Measurements from ENCODE around the gene PHACTR1.

DNA sequence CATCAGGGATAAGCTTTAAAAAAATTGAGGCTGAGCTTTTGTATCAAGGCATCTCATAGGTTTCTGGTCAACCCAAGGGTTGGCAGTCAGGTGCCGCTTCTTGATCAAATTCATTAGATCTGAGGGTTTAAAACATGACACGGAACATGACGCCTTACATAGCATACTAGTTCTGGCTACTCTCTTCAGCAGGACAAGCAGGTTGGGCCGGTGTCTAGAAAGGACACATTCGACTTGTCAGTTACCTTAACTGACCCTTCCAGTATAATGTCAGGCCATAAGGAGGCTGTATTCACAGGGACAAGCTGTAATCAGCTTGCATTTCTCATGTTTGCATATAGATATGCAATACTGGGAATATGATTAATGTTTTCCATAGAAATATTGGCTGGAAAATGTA lies 65.6 kb downstream of the PHACTR1 start:
- TF ChIP-seq, protein P1, sequence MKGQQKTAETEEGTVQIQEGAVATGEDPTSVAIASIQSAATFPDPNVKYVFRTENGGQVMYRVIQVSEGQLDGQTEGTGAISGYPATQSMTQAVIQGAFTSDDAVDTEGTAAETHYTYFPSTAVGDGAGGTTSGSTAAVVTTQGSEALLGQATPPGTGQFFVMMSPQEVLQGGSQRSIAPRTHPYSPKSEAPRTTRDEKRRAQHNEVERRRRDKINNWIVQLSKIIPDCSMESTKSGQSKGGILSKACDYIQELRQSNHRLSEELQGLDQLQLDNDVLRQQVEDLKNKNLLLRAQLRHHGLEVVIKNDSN (IDR thresholded peaks at IDR 0.05), result no peak
- no peak for TF ChIP-seq EP300 (IDR thresholded peaks at IDR 0.05; ENCODE audit: borderline replicate concordance)
- TF ChIP-seq, protein P2, sequence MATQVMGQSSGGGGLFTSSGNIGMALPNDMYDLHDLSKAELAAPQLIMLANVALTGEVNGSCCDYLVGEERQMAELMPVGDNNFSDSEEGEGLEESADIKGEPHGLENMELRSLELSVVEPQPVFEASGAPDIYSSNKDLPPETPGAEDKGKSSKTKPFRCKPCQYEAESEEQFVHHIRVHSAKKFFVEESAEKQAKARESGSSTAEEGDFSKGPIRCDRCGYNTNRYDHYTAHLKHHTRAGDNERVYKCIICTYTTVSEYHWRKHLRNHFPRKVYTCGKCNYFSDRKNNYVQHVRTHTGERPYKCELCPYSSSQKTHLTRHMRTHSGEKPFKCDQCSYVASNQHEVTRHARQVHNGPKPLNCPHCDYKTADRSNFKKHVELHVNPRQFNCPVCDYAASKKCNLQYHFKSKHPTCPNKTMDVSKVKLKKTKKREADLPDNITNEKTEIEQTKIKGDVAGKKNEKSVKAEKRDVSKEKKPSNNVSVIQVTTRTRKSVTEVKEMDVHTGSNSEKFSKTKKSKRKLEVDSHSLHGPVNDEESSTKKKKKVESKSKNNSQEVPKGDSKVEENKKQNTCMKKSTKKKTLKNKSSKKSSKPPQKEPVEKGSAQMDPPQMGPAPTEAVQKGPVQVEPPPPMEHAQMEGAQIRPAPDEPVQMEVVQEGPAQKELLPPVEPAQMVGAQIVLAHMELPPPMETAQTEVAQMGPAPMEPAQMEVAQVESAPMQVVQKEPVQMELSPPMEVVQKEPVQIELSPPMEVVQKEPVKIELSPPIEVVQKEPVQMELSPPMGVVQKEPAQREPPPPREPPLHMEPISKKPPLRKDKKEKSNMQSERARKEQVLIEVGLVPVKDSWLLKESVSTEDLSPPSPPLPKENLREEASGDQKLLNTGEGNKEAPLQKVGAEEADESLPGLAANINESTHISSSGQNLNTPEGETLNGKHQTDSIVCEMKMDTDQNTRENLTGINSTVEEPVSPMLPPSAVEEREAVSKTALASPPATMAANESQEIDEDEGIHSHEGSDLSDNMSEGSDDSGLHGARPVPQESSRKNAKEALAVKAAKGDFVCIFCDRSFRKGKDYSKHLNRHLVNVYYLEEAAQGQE (IDR thresholded peaks at IDR 0.05; ENCODE audit: low read depth), result no peak

All from Ishikawa (cell line).